WTC11 (cell line): ENCODE measurements around the gene PPP3CA. TPM values are rescaled to one million over a fixed set of nuclear protein-coding genes. Genes with fewer than 3 reads are reported as not detected.
"Not testable (repeated sequence)": the region's sequence is repeated elsewhere in the genome, so short reads cannot be mapped to it uniquely, and the experiment has no call there.

Experiments used
- ATAC-seq: fragments of 200-7000 bp; cut with Tn5 transposase; 2 replicates; pipeline ENCODE4 v1.10.0; 2021; ENCODE audit warnings: mild to moderate bottlenecking, moderate library complexity
- CTCF ChIA-PET: fragments of 300-600 bp; sonication (Branson Sonifier 250); formaldehyde crosslinking; loops from one replicate; lab custom pipeline; 2021; ENCODE audit warnings: antibody characterized with exemption; lab: Charles Lee
- POLR2A ChIA-PET: fragments of 350-600 bp; sonication (Branson Sonifier 250); formaldehyde crosslinking; loops from one replicate; lab custom pipeline; 2021; ENCODE audit warnings: antibody characterized with exemption; lab: Charles Lee
- DNase-seq: peaks from one replicate; pipeline ENCODE4 v3.0.0; 2021; ENCODE audit warnings: low spot score
- H3K27ac Mint-ChIP-seq: 2 replicates; pipeline ENCODE4 v1.8.0; 2021; ENCODE audit warnings: mixed read lengths
- H3K27me3 Mint-ChIP-seq: 2 replicates; pipeline ENCODE4 v1.8.0; 2021; ENCODE audit warnings: low read depth, mild to moderate bottlenecking, moderate library complexity, mixed read lengths
- H3K36me3 Mint-ChIP-seq: 2 replicates; pipeline ENCODE4 v1.8.0; 2021; ENCODE audit warnings: mixed read lengths
- H3K4me1 Mint-ChIP-seq: 2 replicates; pipeline ENCODE4 v1.8.0; 2022; ENCODE audit warnings: mixed read lengths
- H3K4me3 Mint-ChIP-seq: 2 replicates; pipeline ENCODE4 v1.8.0; 2021; ENCODE audit warnings: mild to moderate bottlenecking, moderate library complexity, mixed read lengths
- H3K9me3 Mint-ChIP-seq: 2 replicates; pipeline ENCODE4 v1.8.0; 2021; ENCODE audit warnings: mixed read lengths
- CBFB ChIP-seq: sonication (generic); formaldehyde crosslinking; IDR thresholded peaks from 2 replicates; pipeline ENCODE4 v1.8.1; 2022; ENCODE audit warnings: mild to moderate bottlenecking, low read depth, missing genetic modification reagents
- FOXJ3 ChIP-seq: sonication (generic); formaldehyde crosslinking; IDR thresholded peaks from 2 replicates; pipeline ENCODE4 v1.9.0; 2021; ENCODE audit warnings: missing genetic modification reagents, mild to moderate bottlenecking, borderline replicate concordance
- IRF2 ChIP-seq: sonication (generic); formaldehyde crosslinking; IDR thresholded peaks from 2 replicates; pipeline ENCODE4 v1.8.0; 2022; ENCODE audit warnings: low read depth, missing genetic modification reagents, borderline replicate concordance
- JAZF1 ChIP-seq: fragments of 250-450 bp; sonication (Bioruptor Pico); IDR thresholded peaks from 2 replicates; pipeline ENCODE4 v1.9.0; 2021; ENCODE audit warnings: moderate library complexity, mild to moderate bottlenecking, inconsistent platforms
- MXD4 ChIP-seq: fragments of 250-450 bp; sonication (Bioruptor Pico); IDR thresholded peaks from 2 replicates; pipeline ENCODE4 v1.8.0; 2021; ENCODE audit warnings: mild to moderate bottlenecking, moderate library complexity, borderline replicate concordance
- NFE2L1 ChIP-seq: sonication (generic); formaldehyde crosslinking; IDR thresholded peaks from 2 replicates; pipeline ENCODE4 v1.8.1; 2023; ENCODE audit warnings: missing genetic modification reagents
- NR2C2 ChIP-seq: sonication (generic); formaldehyde crosslinking; IDR thresholded peaks from 2 replicates; pipeline ENCODE4 v1.8.0; 2022; ENCODE audit warnings: mild to moderate bottlenecking, missing genetic modification reagents
- TP53 ChIP-seq: sonication (generic); formaldehyde crosslinking; IDR thresholded peaks from 2 replicates; pipeline ENCODE4 v1.8.1; 2023; ENCODE audit warnings: mild to moderate bottlenecking, missing genetic modification reagents
- ZBTB21 ChIP-seq: sonication (generic); formaldehyde crosslinking; IDR thresholded peaks from 2 replicates; pipeline ENCODE4 v1.8.1; 2023; ENCODE audit warnings: mild to moderate bottlenecking, missing genetic modification reagents, borderline replicate concordance
- ZNF121 ChIP-seq: sonication (generic); formaldehyde crosslinking; IDR thresholded peaks from 2 replicates; pipeline ENCODE4 v1.8.0; 2023; ENCODE audit warnings: missing genetic modification reagents
- ZNF219 ChIP-seq: sonication (generic); formaldehyde crosslinking; IDR thresholded peaks from 2 replicates; pipeline ENCODE4 v1.8.0; 2023; ENCODE audit warnings: missing genetic modification reagents, mild to moderate bottlenecking, borderline replicate concordance
- ZNF317 ChIP-seq: sonication (generic); formaldehyde crosslinking; IDR thresholded peaks from 2 replicates; pipeline ENCODE4 v1.8.1; 2023; ENCODE audit warnings: low read depth, mild to moderate bottlenecking, moderate library complexity, missing genetic modification reagents, borderline replicate concordance
- total RNA-seq: library from RNA; stranded (reverse); gene quantifications from 3 replicates; pipeline ENCODE4 v1.2.3, GENCODE V29; 2021
- TF ChIP-seq, protein P1 (sequence below): sonication (generic); formaldehyde crosslinking; conservative IDR thresholded peaks from 2 replicates; pipeline ENCODE4 v1.8.1; 2023; ENCODE audit warnings: mild to moderate bottlenecking, low read depth, missing genetic modification reagents, moderate library complexity
- TF ChIP-seq, protein P2 (sequence below): sonication (generic); formaldehyde crosslinking; IDR thresholded peaks from 2 replicates; pipeline ENCODE4 v1.8.0; 2023; ENCODE audit warnings: mild to moderate bottlenecking, missing genetic modification reagents
- TF ChIP-seq, protein P3 (sequence below): sonication (generic); formaldehyde crosslinking; IDR thresholded peaks from 2 replicates; pipeline ENCODE4 v1.8.0; 2023; ENCODE audit warnings: missing genetic modification reagents
- TF ChIP-seq, protein P4 (sequence below): sonication (generic); formaldehyde crosslinking; IDR thresholded peaks from 2 replicates; pipeline ENCODE4 v1.8.1; 2022; ENCODE audit warnings: mild to moderate bottlenecking, moderate library complexity, missing genetic modification reagents
- TF ChIP-seq, protein P5 (sequence below): sonication (generic); formaldehyde crosslinking; IDR thresholded peaks from 2 replicates; pipeline ENCODE4 v1.8.1; 2023; ENCODE audit warnings: mild to moderate bottlenecking, missing genetic modification reagents
- TF ChIP-seq, protein P6 (sequence below): sonication (generic); formaldehyde crosslinking; conservative IDR thresholded peaks from 2 replicates; pipeline ENCODE4 v1.8.1; 2022; ENCODE audit warnings: mild to moderate bottlenecking, missing genetic modification reagents
- TF ChIP-seq, protein P7 (sequence below): fragments of 250-450 bp; sonication (Bioruptor Pico); IDR thresholded peaks from 2 replicates; pipeline ENCODE4 v1.9.0; 2021; ENCODE audit warnings: mild to moderate bottlenecking
- TF ChIP-seq, protein P8 (sequence below): fragments of 250-450 bp; sonication (Bioruptor Pico); IDR thresholded peaks from 2 replicates; pipeline ENCODE4 v1.8.0; 2021; ENCODE audit warnings: mild to moderate bottlenecking

Gene PPP3CA
- total RNA-seq, 1 experiment from 2014 or later: 41.6 TPM

DNA sequence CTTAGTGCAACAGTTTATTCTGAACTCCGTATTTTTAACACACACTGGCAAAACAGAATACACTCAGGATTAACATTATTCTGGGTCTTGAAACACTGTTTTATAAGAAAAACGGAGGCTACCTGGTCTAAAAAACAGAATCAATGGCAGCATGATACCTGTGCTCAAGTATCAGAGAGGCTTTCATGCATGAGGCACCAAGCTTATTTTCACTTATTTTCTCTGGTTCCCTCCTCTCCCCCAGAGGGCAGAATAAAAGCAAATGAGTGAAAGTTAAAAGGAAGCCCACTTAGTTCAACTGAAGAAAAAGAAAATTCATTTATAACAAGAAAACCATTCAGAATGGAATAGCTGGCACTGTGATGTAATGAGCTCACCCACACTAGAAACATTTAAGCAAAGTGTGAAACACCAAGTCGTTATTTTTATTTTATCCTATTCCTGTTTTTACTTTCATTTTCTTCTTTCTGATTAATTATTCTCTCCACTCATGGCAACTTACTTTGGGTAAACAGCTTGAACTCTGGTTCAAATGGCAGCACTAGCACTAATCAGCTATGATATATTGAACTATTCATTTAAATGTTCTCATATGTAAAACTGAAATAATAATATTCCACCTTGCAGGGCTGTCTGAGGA is 211.8 kb downstream of the PPP3CA start:
- ChIA-PET POLR2A (no interaction called here), CTCF (no interaction called here)
- H3K9me3 Mint-ChIP-seq: peaks cover 16% of the 10 kb centered on the region
- peaks cover 7% of the 10 kb centered on the region; the same call in 1 of the 2 replicates for H3K4me1 Mint-ChIP-seq
- no peaks in the 10 kb centered on the region for H3K36me3 Mint-ChIP-seq
- ATAC-seq (no peak), DNase-seq (no peak)
- H3K27ac Mint-ChIP-seq: no peak overlapping the region
- H3K27me3 Mint-ChIP-seq: no peaks in the 10 kb centered on the region
- no peak overlapping the region for H3K4me3 Mint-ChIP-seq
- no peak for TF ChIP-seq ZBTB21 (CRISPR knock-in tag)
- no peak for TF ChIP-seq ZNF219 (CRISPR knock-in tag)
- TF ChIP-seq ZNF121 (CRISPR knock-in tag): no peak
- TF ChIP-seq, protein P1, sequence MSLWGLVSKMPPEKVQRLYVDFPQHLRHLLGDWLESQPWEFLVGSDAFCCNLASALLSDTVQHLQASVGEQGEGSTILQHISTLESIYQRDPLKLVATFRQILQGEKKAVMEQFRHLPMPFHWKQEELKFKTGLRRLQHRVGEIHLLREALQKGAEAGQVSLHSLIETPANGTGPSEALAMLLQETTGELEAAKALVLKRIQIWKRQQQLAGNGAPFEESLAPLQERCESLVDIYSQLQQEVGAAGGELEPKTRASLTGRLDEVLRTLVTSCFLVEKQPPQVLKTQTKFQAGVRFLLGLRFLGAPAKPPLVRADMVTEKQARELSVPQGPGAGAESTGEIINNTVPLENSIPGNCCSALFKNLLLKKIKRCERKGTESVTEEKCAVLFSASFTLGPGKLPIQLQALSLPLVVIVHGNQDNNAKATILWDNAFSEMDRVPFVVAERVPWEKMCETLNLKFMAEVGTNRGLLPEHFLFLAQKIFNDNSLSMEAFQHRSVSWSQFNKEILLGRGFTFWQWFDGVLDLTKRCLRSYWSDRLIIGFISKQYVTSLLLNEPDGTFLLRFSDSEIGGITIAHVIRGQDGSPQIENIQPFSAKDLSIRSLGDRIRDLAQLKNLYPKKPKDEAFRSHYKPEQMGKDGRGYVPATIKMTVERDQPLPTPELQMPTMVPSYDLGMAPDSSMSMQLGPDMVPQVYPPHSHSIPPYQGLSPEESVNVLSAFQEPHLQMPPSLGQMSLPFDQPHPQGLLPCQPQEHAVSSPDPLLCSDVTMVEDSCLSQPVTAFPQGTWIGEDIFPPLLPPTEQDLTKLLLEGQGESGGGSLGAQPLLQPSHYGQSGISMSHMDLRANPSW (CRISPR knock-in tag): no peak
- no peak for TF ChIP-seq NFE2L1 (CRISPR knock-in tag)
- TF ChIP-seq CBFB (CRISPR knock-in tag): no peak
- TF ChIP-seq JAZF1: no peak
- TF ChIP-seq, protein P2, sequence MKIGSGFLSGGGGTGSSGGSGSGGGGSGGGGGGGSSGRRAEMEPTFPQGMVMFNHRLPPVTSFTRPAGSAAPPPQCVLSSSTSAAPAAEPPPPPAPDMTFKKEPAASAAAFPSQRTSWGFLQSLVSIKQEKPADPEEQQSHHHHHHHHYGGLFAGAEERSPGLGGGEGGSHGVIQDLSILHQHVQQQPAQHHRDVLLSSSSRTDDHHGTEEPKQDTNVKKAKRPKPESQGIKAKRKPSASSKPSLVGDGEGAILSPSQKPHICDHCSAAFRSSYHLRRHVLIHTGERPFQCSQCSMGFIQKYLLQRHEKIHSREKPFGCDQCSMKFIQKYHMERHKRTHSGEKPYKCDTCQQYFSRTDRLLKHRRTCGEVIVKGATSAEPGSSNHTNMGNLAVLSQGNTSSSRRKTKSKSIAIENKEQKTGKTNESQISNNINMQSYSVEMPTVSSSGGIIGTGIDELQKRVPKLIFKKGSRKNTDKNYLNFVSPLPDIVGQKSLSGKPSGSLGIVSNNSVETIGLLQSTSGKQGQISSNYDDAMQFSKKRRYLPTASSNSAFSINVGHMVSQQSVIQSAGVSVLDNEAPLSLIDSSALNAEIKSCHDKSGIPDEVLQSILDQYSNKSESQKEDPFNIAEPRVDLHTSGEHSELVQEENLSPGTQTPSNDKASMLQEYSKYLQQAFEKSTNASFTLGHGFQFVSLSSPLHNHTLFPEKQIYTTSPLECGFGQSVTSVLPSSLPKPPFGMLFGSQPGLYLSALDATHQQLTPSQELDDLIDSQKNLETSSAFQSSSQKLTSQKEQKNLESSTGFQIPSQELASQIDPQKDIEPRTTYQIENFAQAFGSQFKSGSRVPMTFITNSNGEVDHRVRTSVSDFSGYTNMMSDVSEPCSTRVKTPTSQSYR: no peak
- TF ChIP-seq FOXJ3 (CRISPR knock-in tag): no peak
- TF ChIP-seq, protein P3, sequence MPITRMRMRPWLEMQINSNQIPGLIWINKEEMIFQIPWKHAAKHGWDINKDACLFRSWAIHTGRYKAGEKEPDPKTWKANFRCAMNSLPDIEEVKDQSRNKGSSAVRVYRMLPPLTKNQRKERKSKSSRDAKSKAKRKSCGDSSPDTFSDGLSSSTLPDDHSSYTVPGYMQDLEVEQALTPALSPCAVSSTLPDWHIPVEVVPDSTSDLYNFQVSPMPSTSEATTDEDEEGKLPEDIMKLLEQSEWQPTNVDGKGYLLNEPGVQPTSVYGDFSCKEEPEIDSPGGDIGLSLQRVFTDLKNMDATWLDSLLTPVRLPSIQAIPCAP (CRISPR knock-in tag): no peak
- TF ChIP-seq, protein P4, sequence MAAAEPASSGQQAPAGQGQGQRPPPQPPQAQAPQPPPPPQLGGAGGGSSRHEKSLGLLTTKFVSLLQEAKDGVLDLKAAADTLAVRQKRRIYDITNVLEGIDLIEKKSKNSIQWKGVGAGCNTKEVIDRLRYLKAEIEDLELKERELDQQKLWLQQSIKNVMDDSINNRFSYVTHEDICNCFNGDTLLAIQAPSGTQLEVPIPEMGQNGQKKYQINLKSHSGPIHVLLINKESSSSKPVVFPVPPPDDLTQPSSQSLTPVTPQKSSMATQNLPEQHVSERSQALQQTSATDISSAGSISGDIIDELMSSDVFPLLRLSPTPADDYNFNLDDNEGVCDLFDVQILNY (CRISPR knock-in tag): no peak
- TF ChIP-seq, protein P5, sequence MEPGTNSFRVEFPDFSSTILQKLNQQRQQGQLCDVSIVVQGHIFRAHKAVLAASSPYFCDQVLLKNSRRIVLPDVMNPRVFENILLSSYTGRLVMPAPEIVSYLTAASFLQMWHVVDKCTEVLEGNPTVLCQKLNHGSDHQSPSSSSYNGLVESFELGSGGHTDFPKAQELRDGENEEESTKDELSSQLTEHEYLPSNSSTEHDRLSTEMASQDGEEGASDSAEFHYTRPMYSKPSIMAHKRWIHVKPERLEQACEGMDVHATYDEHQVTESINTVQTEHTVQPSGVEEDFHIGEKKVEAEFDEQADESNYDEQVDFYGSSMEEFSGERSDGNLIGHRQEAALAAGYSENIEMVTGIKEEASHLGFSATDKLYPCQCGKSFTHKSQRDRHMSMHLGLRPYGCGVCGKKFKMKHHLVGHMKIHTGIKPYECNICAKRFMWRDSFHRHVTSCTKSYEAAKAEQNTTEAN (CRISPR knock-in tag): no peak
- no peak for TF ChIP-seq NR2C2 (CRISPR knock-in tag)
- no peak for TF ChIP-seq ZNF317 (CRISPR knock-in tag)
- TF ChIP-seq IRF2 (CRISPR knock-in tag): no peak
- TF ChIP-seq MXD4 (CRISPR knock-in tag): no peak
- TF ChIP-seq, protein P6, sequence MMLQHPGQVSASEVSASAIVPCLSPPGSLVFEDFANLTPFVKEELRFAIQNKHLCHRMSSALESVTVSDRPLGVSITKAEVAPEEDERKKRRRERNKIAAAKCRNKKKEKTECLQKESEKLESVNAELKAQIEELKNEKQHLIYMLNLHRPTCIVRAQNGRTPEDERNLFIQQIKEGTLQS (CRISPR knock-in tag): no peak
- TF ChIP-seq, protein P7, sequence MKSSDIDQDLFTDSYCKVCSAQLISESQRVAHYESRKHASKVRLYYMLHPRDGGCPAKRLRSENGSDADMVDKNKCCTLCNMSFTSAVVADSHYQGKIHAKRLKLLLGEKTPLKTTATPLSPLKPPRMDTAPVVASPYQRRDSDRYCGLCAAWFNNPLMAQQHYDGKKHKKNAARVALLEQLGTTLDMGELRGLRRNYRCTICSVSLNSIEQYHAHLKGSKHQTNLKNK: no peak
- TF ChIP-seq, protein P8, sequence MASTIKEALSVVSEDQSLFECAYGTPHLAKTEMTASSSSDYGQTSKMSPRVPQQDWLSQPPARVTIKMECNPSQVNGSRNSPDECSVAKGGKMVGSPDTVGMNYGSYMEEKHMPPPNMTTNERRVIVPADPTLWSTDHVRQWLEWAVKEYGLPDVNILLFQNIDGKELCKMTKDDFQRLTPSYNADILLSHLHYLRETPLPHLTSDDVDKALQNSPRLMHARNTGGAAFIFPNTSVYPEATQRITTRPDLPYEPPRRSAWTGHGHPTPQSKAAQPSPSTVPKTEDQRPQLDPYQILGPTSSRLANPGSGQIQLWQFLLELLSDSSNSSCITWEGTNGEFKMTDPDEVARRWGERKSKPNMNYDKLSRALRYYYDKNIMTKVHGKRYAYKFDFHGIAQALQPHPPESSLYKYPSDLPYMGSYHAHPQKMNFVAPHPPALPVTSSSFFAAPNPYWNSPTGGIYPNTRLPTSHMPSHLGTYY (CRISPR knock-in tag): no peak
- TF ChIP-seq TP53 (CRISPR knock-in tag): no peak
- TF ChIP-seq, all 79 proteins: peak for 0

DNA sequence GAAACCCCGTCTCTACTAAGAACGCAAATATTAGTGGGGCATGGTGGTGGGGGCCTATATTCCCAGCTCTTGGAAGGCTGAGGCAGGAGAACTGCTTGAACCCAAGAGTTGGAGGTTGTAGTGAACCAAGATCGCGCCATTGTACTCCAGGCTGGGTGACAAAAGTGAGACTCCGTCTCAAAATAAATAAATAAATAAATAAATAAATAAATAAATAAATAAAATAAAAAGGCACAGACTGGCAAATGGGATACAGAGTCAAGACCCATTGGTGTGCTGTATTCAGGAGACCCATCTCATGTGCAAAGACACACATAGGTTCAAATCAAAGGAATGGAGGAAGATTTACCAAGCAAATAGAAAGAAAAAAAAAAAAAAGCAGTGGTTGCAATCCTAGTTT is 216.3 kb downstream of the PPP3CA start:
- peaks cover 26% of the 10 kb centered on the region for H3K9me3 Mint-ChIP-seq
- CTCF ChIA-PET, H3K27ac Mint-ChIP-seq, H3K4me3 Mint-ChIP-seq, DNase-seq, H3K36me3 Mint-ChIP-seq, POLR2A ChIA-PET, H3K27me3 Mint-ChIP-seq, ATAC-seq, H3K4me1 Mint-ChIP-seq: not testable (repeated sequence)

DNA sequence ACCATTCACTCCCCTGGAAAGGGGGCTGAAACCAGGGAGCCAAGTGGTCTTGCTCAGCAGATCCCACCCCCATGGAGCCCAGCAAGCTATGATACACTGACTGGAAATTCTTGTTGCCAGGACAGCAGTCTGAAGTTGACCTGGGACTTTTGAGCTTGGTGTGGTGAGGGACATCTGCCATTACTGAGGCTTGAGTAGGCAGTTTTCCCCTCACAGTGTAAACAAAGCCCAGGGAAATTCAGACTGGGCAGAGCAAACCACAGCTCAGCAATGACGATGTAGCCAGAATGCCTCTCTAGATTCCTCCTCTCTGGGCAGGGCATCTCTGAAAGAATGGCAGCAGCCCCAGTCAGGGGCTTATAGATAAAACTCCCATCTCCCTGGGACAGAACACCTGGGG is 218.4 kb downstream of the PPP3CA start:
- not testable (repeated sequence) for ATAC-seq, H3K4me1 Mint-ChIP-seq, H3K4me3 Mint-ChIP-seq

More for the DNA sequence above, 218.4 kb downstream of the PPP3CA start:
- CTCF ChIA-PET, H3K27ac Mint-ChIP-seq, H3K27me3 Mint-ChIP-seq, DNase-seq, POLR2A ChIA-PET, H3K36me3 Mint-ChIP-seq: not testable (repeated sequence)
- H3K9me3 Mint-ChIP-seq: peaks cover 20% of the 10 kb centered on the region
